HG03432 (cell line): ENCODE measurements around the gene RGS9.
"Not testable (repeated sequence)": the region's sequence is repeated elsewhere in the genome, so short reads cannot be mapped to it uniquely, and the experiment has no call there.

Source experiments
- ATAC-seq: cut with Tn5 transposase; IDR thresholded peaks from one replicate; pipeline ENCODE4 v1.9.1; 2021; ENCODE audit warnings: mild to moderate bottlenecking, moderate library complexity; ENCODE audit not compliant: unreplicated experiment

RGS9 gene

DNA sequence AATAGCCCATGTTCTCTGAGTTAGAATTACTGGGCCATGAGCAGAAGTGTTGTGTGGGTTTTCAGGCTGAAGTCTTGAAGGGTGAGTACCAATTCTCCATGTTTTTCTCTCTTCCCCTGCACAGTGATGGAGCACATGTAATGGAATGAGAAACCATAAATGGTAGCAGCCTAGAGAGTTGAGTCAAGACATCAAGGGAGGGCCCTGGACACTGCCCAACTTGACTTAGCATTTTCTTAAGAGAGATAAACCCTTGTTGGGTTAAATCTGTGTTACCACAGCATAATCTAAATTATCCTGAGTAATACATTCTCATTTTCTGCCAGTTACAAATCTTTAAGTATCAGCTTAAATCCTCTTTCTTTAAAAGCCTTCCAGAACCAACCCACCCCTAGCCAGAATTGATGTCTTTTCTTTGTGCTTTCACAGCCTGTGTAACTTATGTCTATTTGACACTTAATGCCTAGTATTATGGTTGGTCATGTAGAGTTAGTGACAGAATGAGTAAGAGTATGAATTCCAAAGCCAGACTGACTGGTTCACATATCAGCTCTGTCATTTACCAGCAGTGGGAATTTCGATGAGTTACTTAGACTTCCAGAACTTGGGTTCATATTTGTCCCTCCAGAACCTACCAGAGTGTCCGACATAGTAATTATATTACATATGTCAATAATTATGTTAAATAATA is 27.0 kb upstream of the RGS9 start:
- ATAC-seq = no peak

DNA sequence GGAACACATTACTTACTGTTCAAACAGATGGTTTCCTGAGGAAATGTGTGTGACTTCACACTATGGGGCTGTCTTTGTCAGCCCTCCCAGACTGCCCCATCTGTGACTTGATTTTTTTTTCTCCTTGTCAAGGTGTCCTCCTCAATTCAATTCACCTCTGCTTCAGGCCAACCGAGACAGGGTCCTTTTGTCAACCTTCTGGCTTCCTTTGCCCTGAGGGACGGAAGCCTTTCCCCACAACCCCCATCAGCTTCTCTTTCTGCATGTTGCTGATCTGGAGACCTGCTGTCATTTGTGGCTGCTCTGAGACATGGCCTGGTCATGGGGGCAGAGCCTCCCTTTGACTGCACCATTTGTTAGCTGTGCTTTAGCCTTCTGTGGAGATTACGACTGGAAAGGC is 21.3 kb upstream of the RGS9 start:
- ATAC-seq = no peak

DNA sequence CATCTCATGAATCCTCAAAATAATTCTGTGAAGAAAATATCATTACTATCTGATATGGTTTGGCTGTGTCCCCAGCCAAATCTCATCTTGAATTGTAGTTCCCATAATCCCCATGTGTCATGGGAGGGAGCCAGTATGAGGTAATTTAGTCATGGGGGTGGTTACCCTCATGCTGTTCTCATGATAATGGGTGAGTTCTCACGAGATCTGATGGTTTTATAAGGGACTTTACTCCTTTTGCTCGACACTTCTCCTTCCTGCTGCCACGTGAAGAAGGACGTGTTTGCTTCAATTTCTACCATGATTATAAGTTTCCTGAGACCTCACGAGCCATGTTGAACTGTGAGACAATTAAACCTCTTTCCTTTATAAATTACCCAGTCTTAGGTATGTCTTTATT is 20.7 kb upstream of the RGS9 start:
- ATAC-seq = not testable (repeated sequence)

DNA sequence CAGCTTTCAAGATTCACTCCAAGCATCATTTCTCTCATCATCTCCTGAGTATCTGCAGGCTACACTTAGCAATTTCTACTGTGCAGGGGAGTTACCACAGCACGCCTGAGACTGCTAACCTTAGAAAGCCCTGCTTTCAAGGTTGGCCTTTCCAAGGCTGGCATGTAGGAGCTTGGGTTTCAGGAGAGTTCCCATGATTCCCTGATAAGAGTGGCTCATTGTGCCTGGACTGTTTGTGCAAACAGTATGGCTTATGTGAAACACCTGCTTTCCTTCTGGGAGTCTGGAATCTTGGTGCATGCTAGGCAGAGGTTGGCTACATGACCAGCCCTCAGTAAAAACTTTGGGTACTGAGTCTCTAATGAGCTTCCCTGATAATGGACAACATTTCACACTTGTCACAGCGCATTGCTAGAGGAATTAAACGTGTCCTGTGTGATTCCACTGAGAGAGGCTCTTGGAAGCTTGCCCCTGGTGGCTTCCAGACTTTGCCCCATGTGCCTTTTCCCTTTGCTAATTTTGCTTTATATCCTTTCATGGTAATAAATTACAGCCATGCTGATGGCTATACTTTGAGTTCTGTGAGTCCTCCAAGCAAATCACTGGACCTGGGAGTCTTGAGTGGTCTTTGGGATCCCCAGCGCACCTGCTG is 19.7 kb upstream of the RGS9 start:
- no peak for ATAC-seq

DNA sequence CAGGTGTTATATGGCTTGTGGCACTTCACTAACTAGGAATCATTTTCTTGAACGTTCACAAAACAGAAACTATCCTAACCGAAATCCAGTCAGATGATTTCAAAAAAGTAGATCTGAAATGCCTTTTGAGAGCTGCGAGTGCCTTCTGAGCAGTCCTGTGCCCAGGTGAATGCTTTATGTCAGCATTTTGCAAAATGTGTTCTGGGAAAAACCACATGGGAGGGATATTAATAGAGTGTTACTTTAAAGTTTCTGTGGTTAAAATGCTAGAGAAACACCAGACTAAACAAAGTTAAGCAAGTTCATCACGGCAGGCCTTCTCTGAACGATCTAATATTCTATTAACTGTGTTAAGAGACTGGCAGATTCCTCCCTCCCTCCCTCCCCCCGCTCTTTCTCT is 15.8 kb upstream of the RGS9 start:
- no peak for ATAC-seq

DNA sequence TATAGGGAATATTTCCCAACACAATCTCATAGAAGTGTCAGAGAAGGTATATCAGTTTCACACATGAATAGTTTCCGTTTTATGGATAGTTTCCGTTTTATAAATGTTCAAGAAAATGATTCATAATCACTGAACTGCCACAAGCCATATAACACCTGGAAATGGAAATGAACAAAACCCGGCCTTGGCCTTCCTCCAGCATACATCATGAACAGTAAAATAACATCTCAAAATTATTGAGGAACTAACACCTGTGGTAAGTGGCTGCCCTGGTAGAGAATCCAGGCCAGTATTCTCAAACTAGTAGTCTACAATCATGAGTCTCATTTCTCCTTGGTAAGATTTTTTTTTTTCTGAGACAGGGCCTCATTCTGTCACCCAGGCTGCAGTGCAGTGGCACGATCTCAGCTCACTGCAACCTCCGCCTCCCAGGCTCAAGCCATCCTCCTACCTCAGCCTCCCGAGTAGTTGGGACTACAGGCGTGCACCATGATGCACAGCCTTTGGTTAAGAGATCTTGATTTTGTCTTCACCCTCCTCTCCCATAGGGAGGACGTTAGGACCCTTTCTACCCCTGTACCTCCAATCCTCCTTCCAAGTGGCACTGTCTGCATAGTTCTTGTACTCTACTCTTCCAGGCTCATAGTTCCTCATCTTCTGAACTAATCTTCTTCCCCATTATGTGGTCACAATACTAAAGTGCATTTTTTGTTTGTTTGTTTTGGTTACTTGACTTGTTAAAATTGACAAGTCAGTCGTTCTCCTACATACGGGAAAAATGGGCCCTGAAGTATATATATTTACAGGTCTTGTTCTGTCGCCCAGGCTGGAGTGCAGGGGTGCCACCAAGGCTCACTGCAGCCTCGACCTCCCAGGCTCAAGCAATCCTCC is 15.0 kb upstream of the RGS9 start:
- ATAC-seq = peak; percentile 58

DNA sequence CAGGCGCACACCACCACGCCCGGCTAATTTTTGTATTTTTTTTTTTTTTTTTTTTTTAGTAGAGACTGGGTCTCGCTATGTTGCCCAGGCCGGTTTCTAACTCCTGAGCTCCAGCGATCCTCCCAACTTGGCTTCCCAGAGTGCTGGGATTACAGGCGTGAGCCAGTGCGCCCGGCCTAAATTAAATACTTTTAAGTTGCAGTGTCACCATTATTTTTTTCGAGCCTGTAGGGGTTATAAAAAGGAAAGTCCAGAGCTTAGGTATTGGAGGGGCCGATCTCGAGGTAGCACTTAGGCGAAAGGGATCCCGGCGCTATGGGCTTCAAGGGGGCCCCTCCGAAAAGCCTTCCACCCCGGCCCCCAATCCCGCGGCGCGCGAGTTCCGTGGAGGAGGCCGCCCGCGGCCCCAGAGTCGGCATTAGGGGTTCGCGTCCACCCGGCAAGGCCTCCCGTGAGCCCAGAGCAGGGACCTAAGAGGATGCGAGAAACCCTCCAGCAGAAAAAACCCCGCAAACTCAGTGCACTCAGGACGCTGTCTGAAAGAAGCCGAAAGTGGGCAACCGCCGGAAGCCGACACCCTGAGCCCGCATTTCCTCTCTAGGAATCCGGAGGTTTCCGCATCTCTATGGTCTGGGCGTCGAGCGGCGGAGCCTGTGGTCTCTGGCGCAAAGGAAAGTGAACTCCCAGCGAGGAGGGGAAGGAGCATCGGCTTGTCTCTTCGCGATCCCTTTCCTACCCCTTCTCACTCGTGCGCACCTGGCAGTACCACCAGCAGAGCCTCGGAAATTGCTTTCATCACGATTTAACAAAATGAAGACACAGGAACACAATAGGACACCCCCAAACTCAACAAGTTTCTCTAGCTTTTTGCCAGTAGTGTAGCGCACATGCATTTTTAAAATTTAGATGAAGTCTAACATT is 14.1 kb upstream of the RGS9 start:
- ATAC-seq = peak; percentile 75

DNA sequence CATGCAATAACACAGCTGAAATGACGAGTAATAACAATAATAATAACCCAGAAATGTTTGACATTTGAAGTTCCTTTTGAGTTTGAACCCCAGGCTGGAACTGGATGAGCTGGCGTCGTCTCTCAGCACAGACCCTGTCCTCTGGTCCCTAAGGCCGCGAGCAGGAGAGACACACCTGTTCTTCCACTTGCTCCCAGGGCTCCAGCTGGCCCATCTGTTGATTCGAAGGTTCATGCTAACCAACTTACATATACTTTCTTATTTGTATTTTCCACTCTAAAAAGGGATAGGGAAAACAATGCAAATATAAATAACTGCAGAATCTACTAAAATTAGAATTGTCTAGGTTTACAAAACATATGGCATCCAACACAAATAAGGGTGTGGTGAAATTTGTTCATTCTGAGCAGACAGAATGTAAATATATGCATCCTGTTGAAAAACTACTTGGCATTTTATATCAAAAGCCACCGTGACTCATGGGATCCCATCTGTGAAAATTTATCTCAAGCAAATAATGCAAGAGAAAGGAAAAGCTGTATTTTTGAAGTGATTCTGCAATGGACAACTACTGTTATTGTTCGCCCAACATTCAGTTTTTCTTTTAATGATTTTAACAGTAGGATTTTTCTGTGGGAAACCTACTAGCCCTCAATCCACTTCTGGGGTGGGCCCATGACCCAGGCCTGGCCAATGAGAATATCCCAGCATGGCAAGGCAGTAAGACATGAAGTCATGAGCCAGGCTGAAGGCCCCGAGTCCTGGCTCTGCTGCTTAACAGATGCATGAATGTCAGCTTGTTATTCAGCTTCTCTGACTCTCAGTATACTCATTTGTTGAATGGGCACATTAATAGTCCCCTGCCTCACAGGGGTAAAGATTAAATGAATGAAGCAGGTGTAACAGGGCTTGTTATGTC is 13.2 kb upstream of the RGS9 start:
- ATAC-seq = no peak

DNA sequence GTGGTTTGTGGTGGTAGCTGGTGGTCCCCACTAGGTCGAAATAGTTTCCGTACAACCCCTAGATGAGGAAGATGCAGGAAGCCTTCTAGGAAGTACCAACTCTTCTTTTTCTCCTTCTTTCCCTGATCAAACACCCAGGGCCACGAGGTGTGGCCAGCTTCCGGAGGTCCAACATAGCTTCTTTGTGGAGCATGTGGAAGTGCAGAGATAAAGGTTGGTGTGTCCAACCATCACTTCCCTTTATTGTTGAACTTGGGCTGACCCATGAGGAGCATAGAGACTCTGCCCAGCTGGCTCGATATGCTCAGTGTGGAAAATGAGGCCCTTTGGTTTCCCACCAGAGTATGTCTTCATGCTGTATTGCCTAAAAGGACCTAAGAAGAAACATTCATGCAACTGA is 6.3 kb upstream of the RGS9 start:
- no peak for ATAC-seq

DNA sequence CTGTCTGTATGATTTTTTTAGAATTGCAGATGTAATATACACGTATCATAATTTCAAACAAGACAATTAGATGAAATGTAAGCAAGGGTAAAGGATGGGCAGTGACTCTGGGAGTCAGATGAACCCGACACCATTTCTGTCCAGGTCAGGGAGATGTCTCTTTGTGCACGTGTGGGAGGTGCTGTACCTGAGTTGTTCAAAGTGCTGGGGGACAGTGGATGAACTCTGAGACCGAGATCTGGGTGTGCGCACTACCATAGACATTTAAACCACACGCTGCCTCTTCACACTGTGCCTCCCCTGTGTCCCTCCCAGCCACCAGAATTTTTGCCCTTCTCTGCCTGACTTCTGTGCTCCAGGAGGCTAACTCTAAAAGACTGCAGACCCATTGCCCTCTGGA is 5.9 kb upstream of the RGS9 start:
- no peak for ATAC-seq

DNA sequence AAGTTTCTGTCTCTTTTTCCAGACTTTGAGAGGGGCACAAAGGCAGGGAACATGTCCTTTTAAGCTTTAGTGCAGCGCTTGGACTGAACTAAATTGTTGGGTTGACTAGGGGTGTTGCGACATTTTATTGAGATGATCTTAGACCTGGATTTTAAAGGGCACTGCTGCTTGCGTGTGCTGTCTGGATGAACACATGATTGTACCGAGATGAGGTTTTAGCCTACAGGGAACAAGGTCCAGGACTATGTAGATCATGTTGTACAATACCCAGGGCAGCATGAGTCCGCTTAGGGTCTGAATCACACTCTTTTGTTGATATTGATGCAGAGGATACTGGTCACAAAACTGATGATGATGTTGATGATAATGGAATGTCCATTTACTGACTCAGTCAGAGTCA is 5.2 kb upstream of the RGS9 start:
- ATAC-seq = no peak

DNA sequence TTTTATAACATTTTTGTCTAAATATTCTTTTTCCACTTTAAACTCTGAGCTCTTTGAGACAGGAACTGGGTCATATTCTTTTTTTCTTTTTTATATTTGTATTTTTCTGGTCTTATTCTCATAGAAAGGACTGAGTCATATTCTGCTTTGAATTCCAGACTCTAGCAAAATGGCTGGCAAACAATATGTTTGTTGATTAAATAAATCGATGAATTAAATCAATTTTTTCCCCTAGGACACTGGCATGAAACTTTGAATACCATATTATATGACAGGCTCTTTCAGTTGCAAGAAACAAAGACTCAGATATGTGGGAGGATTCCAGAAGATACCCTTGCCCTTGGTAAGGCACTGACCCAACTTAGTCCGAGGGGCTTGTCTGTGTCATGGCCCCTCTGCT is 3.1 kb upstream of the RGS9 start:
- ATAC-seq = no peak

DNA sequence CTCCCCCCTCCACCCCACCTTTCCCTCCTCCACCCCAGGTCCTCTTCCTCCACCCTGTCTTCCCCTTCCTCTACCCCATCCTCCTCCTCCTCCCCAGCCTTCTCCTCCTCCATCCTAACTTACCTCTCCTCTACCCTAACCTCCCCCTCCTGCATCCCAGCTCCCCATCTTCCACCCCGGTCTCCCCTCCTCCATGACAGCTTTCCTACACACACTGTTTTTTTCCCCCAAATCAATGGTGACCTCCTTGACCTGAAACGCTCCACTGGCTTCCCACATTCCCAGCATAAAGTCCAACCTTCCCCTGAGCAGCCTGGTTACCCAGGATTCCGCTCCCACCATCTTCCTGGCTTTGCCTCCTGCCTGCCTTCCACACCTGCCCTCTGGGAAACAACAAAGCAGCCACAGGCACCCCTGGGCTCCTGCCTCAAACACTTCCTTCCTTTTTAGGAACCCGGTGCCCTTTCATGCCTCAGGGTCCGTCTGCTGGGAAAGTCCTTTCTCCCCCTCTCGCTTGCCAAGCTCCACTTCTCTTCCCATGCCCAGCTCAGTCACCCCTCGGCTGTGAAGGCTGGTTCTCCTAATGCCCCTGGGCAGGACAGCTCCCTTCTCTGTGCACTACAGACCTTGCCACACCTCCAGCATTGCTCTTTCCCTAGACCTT is 2.1 kb downstream of the RGS9 start:
- no peak for ATAC-seq

DNA sequence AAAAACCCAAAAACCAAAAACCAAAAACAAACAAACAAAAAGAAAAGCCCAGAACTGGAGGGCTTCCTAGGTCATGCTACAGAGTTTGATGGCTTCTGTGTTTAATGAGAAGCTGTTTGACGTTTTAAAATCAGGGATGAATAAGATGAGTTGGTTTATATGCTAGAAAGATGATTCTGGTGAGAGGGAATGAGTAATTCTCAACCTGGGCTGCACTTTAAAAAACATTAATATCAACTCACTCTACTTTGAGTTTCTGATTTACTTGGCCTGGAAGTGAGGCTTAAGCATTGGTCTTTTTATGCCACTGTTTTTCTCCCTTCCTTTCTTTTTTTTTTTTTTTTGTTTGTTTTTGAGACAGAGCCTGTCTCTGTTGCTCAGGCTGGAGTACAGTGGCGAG is 5.1 kb downstream of the RGS9 start:
- ATAC-seq = no peak

DNA sequence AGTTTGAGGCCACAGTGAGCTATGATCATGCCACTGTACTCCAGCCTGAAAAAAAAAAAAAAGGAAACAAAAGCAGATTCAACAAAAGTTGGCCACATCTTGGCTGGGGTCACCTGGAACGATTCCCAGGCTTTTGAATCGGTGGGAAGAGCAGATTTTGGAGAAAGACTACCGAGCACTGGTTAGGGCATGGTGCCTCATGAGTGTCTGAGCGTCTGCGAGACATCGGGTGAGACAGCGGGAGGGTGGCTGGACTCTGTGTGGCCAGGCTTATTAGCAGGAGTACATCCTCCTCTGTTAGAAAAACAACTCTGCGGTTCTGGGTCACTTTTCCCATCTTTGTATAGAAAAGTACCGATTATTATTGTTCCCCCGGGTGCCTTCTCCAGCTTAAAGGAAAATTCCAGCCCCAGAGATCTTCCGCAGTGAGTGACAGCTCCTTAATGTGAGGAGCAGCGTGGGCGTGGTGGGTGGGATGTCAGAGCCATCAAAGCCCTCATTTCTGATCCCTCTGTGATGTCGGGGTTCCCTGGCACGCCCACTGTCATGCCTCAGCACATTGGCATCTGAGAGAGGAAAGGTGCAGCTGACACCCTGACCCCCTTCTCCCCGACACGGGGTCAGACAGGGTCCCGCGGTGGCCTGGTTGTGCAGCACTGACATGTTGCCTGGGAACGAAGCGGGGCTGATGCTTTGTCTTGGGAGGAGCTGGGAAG is 6.9 kb downstream of the RGS9 start:
- no peak for ATAC-seq

DNA sequence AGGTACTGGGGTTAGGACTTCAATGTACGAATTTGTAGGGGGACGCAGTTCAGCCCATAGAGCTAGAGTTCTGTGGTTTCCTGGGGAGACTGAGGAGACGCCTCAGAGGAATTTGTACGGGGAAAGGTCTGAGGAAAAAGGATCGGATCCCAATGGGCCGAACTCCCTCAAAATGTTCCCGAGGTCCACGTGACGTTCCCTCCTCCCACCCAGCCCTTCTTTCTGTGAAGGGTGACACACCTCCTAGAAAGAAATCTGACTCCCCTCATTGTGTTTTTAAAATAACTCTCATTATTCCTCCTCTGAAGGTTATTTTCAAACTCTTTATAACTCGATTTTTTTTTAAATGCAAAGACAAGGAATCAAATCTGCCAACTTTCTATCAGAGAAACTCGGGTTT is 8.6 kb downstream of the RGS9 start:
- no peak for ATAC-seq

DNA sequence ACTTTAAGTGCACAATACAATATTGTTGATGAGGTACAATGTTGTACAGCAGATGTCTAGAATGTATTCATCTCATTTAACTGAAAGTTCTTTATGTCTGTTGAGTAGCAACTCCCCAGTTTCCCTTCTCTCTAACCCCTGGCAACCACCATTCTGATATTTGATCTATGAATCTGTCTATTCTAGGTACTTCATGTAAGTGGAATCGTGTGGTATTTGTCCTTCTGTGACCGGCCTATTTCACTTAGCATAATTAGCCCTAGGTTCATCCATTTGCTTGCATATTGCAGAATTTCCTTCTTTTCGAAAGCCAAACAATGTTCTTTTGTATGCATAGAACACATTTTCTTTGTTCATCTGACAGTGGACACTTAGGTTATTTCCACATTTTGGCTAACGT is 10.8 kb downstream of the RGS9 start:
- no peak for ATAC-seq

DNA sequence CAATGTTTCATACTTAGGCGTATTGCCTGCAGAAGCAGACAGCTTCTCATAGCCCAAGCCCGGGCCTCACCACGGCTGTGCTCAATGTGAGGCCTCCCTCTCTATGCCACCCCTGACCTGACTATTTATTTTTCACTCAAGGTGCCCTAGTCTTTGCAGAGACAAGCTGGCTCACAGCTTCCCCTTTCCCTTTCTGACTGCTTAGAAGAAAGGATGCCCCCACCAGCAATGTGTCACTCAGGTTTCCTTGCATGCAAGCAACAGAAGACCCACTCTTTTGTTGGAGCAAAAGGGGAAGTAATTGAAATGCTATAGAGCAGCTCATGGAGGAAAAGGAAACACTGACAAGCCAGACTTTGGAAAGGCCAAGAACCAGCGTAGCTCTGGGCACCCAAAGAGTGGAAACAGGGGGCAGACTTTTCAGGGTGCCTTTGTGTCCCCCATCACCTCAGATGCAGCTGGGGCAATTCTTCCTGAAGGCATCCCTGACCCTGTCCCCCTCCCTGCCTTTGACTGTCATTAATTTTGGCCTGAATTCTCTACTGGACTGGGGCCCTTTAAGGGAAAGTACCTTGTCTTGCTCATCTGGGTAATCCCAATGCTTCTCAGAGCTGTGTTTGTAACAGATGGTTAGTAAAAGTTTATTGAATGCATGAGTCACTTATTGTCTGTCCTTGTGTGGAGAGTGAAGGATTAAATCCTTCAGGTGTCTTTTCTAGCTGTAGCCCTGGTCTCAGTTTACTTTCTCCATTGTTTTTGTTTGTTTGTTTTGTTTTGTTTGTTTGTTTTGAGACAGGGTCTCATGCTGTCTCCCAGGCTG is 17.8 kb downstream of the RGS9 start:
- ATAC-seq = peak; percentile 93
